T47D (cell line): ENCODE results near the gene MED15.
"Not testable (repeated sequence)": the region's sequence is repeated elsewhere in the genome, so short reads cannot be mapped to it uniquely, and the experiment has no call there.

Experiments used
- DNase-seq, 2 experiments: peaks; one replicate each; pipeline versions ENCODE4 v3.0.0 to v3.0.0-alpha.2; 2011 to 2012; ENCODE audit warnings: low read depth in 1 of 2, low spot score in 1 of 2
- JUND ChIP-seq: IDR thresholded peaks from 2 replicates; pipeline ENCODE4 v1.6.1; 2012; ENCODE audit warnings: low read depth
- in situ Hi-C: cut with HindIII; loops from 2 replicates; pipeline ENCODE4 v1.10.0; 2016; ENCODE audit warnings: low sequenced_read_pairs, low pct_unique_long_range_greater_than_20kb

Gene MED15

DNA sequence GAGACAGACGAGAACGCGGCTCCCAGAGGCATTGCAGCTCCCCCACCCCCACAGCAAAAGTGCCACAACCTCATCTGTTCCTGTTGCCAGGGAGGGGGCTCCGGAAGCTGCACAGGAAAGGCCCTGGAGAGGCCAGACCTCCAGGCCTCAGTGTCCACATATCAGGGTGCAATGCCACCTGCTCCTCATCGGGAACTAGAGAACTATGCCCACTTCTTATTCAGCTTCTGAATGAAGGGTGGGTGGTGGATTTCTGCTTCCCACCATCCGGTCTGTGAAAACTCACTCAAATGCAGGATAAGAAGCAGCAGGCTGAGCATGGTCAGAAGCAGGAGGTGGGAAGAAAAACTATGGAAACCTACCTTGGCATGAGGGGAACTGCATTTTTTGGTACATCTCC lies 105.9 kb downstream of the MED15 start:
- in situ Hi-C loops = no loop called here
- no peak for DNase-seq
- no peak for TF ChIP-seq JUND

- no peak for TF ChIP-seq JUND
- in situ Hi-C loops = no loop called here
Measured at GRCh38 chr22:20615021-20615420, 107.6 kb downstream of the MED15 start.

DNA sequence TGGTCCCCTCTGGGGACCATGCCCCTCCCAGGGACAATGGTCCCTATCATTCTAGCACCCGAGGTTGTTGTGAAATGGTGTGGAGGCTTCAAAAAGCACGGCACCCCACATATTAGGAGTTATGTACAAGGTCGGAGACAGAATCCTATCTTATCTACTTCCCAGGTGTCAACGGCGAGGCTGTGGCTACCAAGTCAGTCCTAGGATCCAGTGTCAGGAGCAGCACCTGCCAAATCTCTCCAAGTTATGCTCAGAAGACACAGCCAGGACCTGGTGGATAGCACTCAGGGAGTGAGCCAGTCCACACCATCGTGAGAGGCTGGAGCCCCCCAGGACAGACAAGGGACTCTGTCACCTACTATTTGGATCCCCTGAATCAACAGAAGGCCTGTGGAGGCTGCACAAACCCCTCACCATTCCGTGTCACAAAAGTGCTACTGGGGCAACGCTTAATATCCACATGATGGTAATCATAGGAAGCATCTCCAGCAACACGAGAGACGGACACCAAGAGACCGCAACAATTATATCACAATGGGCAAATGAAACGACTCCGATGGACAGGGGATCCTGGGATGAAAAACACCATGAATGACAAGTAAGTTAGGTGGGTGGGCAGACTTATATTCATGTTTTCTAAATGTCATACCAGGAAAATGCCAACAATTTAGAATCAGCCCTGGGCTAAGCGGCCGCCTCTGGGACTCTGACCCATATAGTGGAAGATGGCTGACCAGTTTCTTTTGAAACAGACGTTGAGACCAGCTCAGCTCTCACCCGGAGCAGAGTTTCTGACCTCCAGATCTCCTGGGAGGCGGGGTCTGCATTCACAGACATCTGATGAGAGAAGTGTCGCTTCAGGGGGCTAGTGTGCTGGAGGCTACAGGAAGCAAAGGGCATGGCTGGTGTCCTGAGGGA lies 108.4 kb downstream of the MED15 start:
- in situ Hi-C loops = no loop called here
- TF ChIP-seq JUND = no peak
- DNase-seq = no peak

More at GRCh38 chr22:20615021-20615420, 107.6 kb downstream of the MED15 start:
- no peak for DNase-seq

GRCh38 chr22:20616451-20617043 lies 109.1 kb downstream of the MED15 start:
- in situ Hi-C loops = no loop called here
- DNase-seq = no peak
- no peak for TF ChIP-seq JUND

- TF ChIP-seq JUND = no peak
- in situ Hi-C loops = no loop called here
- no peak for DNase-seq
Measured at GRCh38 chr22:20618488-20618887, 111.1 kb downstream of the MED15 start.

- in situ Hi-C loops = no loop called here
Measured at GRCh38 chr22:20619045-20619892, 111.9 kb downstream of the MED15 start.

GRCh38 chr22:20619893-20620194 lies 112.4 kb downstream of the MED15 start:
- in situ Hi-C loops, DNase-seq: not testable (repeated sequence)

More at GRCh38 chr22:20619045-20619892, 111.9 kb downstream of the MED15 start:
- TF ChIP-seq JUND = no peak
- DNase-seq = no peak

- no peak for DNase-seq
- in situ Hi-C loops = no loop called here
- no peak for TF ChIP-seq JUND
Measured at GRCh38 chr22:20621162-20621561, 113.8 kb downstream of the MED15 start.

GRCh38 chr22:20622650-20623339 lies 115.4 kb downstream of the MED15 start:
- no peak for DNase-seq
- no peak for TF ChIP-seq JUND
- in situ Hi-C loops = no loop called here

DNA sequence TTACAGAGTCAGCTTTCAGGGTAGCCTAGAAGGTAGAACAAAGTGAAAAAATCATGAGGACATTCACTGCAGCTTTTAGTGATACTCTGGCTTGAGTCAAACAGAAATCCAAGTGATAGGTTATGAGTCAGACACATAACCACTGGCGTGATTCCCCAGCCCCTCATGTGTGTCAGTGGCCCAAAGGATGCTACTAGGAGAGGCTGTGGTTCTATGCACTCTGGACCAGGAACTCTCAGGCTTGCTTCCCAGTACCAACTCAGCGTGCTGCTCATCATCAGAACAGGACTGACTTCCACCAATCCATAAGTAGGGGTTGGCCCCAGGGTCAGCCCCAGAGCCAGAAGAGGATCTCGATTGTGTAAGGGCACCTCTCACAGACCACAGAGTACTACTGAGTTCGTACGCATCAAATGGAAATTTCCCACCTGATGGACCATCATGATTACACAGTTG lies 116.8 kb downstream of the MED15 start:
- no peak for TF ChIP-seq JUND
- in situ Hi-C loops = no loop called here
- DNase-seq = no peak

DNA sequence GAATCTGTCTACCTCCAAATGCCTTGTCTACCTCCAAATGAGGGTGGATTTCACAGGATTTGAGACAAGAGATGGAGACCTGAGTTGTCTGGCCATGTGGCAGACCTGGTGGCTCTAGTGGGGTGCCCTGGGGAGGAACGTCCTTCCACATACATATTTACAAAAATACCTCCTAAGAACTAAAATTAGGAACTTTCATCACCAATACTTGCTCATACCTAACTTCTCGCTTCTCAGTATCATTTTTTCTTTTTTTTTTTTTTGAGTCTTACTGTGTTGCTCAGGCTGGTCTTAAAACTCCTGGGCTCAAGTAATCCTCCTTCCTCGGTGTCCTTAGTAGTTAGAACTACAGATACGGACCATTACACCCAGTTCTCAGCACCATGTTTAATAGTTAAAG lies 117.9 kb downstream of the MED15 start:
- DNase-seq = no peak
- no peak for TF ChIP-seq JUND
- in situ Hi-C loops = no loop called here

DNA sequence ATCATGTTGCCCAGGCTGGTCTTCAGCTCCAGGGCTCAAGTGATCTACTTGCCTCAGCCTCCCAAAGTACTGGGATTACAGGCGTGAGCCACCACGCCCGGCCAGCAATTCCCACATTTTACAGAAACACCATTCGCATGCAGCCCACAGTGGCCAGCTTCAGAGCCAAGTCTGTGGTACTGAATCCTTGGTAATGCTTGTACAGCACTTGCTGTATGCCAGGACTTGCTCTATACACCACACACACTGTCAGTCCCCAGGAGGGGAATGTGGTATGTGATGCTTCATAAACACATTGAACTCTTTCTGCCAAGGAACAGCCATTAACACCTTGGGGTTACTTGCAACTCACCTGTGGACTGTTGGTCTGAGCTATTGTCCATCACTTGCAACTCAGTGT lies 119.4 kb downstream of the MED15 start:
- TF ChIP-seq JUND = no peak
- DNase-seq = no peak
- in situ Hi-C loops = no loop called here

DNA sequence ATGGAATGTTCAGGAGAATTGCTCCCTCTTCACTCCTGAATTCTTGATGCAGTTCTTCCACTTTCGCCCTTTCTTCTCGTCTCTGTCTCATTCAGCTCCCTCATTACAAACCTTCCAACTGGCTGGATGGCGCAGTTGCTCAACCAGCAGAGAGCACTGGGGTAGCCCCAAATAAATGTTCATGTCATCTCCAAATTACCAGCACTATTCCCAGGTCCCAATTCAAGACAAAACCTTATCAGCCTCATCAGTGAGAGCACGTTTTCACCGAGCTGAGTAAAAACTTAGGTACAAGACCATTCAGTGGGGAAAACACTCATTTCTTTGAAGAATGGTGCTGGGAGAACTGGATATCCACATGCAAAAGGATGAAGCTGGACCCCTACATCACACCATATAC lies 120.0 kb downstream of the MED15 start:
- in situ Hi-C loops = no loop called here
- DNase-seq = no peak
- no peak for TF ChIP-seq JUND
